GM19438 (cell line): ENCODE measurements around the gene SIAE.

Source experiments
- ATAC-seq: cut with Tn5 transposase; IDR thresholded peaks from one replicate; pipeline ENCODE4 v1.9.1; 2021; ENCODE audit warnings: low read depth; ENCODE audit not compliant: unreplicated experiment

Gene SIAE

GRCh38 chr11:124673333-124674167 is at the start of gene SIAE, which contains the start of gene SPA17:
SIAE (minus strand) TSS chr11:124673739; CDS start chr11:124673708, 31 bp downstream.
SPA17 (plus strand) TSS chr11:124673904; CDS start chr11:124675265, 1,361 bp downstream.
- ATAC-seq: peak; percentile 91

- no peak for ATAC-seq
Measured at GRCh38 chr11:124722176-124722575, 48.6 kb upstream of the SIAE start.

GRCh38 chr11:124719534-124719933 is 46.0 kb upstream of the SIAE start:
- no peak for ATAC-seq

GRCh38 chr11:124718801-124719200 is 45.3 kb upstream of the SIAE start:
- no peak for ATAC-seq

- ATAC-seq: peak; percentile 47
Measured at GRCh38 chr11:124717786-124718651, 44.5 kb upstream of the SIAE start.

GRCh38 chr11:124717421-124717785 is 43.9 kb upstream of the SIAE start:
- peak; percentile 54 for ATAC-seq

GRCh38 chr11:124716591-124716990 is 43.1 kb upstream of the SIAE start:
- ATAC-seq: no peak

- ATAC-seq: no peak
Measured at GRCh38 chr11:124712392-124712791, 38.9 kb upstream of the SIAE start.

GRCh38 chr11:124707829-124708228 is 34.3 kb upstream of the SIAE start:
- ATAC-seq: no peak

- no peak for ATAC-seq
Measured at GRCh38 chr11:124700028-124700427, 26.5 kb upstream of the SIAE start.

- no peak for ATAC-seq
Measured at GRCh38 chr11:124699547-124699946, 26.0 kb upstream of the SIAE start.

GRCh38 chr11:124693142-124693541 is 19.6 kb upstream of the SIAE start:
- no peak for ATAC-seq

- ATAC-seq: no peak
Measured at GRCh38 chr11:124682443-124682842, 8.9 kb upstream of the SIAE start.

GRCh38 chr11:124681421-124681820 is 7.9 kb upstream of the SIAE start:
- ATAC-seq: no peak

GRCh38 chr11:124678416-124678815 is 4.9 kb upstream of the SIAE start:
- no peak for ATAC-seq

GRCh38 chr11:124676386-124676785 is 2.8 kb upstream of the SIAE start:
- ATAC-seq: no peak

- no peak for ATAC-seq
Measured at GRCh38 chr11:124674571-124674970, 1.0 kb upstream of the SIAE start.

GRCh38 chr11:124674168-124674517 is 604 bp upstream of the SIAE start:
- no peak for ATAC-seq

- ATAC-seq: peak; percentile 0
Measured at GRCh38 chr11:124672536-124673215, 863 bp downstream of the SIAE start.

- no peak for ATAC-seq
Measured at GRCh38 chr11:124670732-124671131, 2.8 kb downstream of the SIAE start.

GRCh38 chr11:124669193-124669592 is 4.3 kb downstream of the SIAE start:
- no peak for ATAC-seq
